ENCODE measurements around the gene APC. TPM values are rescaled to one million over a fixed set of nuclear protein-coding genes. Genes with fewer than 3 reads are reported as not detected.

Gene APC
- total and polyA plus RNA-seq, 2 of the 8 experiments (the other 6 are each of a cell fraction or from before 2014, with no cell fraction given), result 6.8 to 41.9 TPM

DNA sequence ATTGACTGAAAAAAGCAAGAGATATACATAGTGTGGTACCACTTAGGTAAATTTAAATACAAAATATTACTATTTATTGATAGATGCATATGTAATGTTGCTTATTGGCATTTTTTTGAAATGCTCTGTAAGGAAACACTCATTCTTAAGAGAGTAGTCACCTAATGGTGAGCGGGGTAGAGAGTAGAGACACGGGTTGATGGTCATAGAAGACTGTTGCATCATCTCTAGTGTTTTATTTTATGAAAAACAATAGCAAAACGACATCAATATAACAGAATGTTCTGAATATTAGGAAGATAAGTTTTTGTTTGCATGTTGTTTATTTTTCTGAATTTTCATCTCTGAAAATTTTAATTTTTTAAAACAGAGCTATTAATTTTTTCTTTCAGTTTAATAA is 127.4 kb downstream of the APC start:
- no peak overlapping the region for H3K23ac ChIP-seq (ENCODE audit: insufficient read length)
- H4K91ac ChIP-seq (replicated peaks; ENCODE audit: insufficient read length, low read length), result no peak overlapping the region
- no peak overlapping the region for H3K4me2 ChIP-seq (ENCODE audit: insufficient read depth in 1 of 2, low read depth in 2 of 2, low read length in 2 of 2)
- H3K9me3 ChIP-seq (ENCODE audit: insufficient read depth in 2 of 2, low read depth in 1 of 2, low read length in 1 of 2), result no peaks in the 10 kb centered on the region
- peaks cover 2 to 3% of the 10 kb centered on the region in 2 experiments for H4K20me1 ChIP-seq (replicated peaks in 1 of 2; ENCODE audit: control insufficient read depth in 1 of 2, insufficient read depth in 2 of 2, low read length in 2 of 2)
- no peak overlapping the region for H2BK20ac ChIP-seq (ENCODE audit: low read length)
- H2BK120ac ChIP-seq (replicated peaks; ENCODE audit: low read depth, low read length), result no peak overlapping the region
- no peak for DNase-seq (ENCODE audit: low read depth in 1 of 2, low spot score in 2 of 2)
- no peak overlapping the region for H3K4me3 ChIP-seq (ENCODE audit: extremely low read depth in 1 of 4, insufficient read depth in 2 of 4, low read depth in 3 of 4, low read length in 4 of 4)
- ChIA-PET CTCF (ENCODE audit: partially characterized antibody) (interaction anchor here (0.6 kb wide), 4 partner anchors 55 to 700 kb away, joined by 3 to 4 read pairs (median 3); no protein-coding TSS in a partner anchor), POLR2A (ENCODE audit: partially characterized antibody) (interaction anchor here (1.7 kb wide), 1 partner anchor 11 kb away, joined by 5 read pairs; no protein-coding TSS in a partner anchor)
- H3K9ac ChIP-seq (replicated peaks in 1 of 4; ENCODE audit: extremely low read depth in 1 of 4, low read depth in 3 of 4, low read length in 3 of 4), result no peak overlapping the region
- no peaks in the 10 kb centered on the region for H3K27me3 ChIP-seq (replicated peaks in 1 of 4; ENCODE audit: control insufficient read depth in 3 of 4, extremely low read depth in 1 of 4, insufficient read depth in 3 of 4, low read length in 3 of 4)
- H2AK5ac ChIP-seq (ENCODE audit: low read depth, low read length), result no peak overlapping the region
- 0 out of 2 replicates have a peak, but pooled peaks cover 3% of the 10 kb centered on the region for H3K23me2 ChIP-seq (ENCODE audit: low read depth, low read length)
- H3K18ac ChIP-seq (ENCODE audit: extremely low read depth, low read length), result no peak overlapping the region
- H3K56ac ChIP-seq (replicated peaks; ENCODE audit: insufficient read length, low read depth, low read length), result no peak overlapping the region
- H3K79me1 ChIP-seq (ENCODE audit: low read depth, low read length), result no peaks in the 10 kb centered on the region
- no peak overlapping the region for H2BK12ac ChIP-seq (ENCODE audit: low read depth, low read length)
- no peak overlapping the region for H4K8ac ChIP-seq (ENCODE audit: extremely low read depth, insufficient read depth, low read length)
- FAIRE-seq, result no peak
- H3K4ac ChIP-seq (replicated peaks; ENCODE audit: insufficient read length, low read depth, low read length), result no peak overlapping the region
- no peak overlapping the region for H3K27ac ChIP-seq (ENCODE audit: low read depth, low read length)
- WGBS, 2 experiments (ENCODE audit: extremely low coverage in 1 of 2, insufficient coverage in 1 of 2, insufficient read length in 1 of 2, insufficient replicate concordance in 2 of 2, low coverage in 1 of 2, low lambda C conversion rate in 2 of 2, missing lambda C conversion rate in 1 of 2), result 92% methylated on average over 3 of the region's 3 CpGs; no CpG with 5 or more reads in 1 of the 2 experiments
- no peak overlapping the region for H2BK15ac ChIP-seq (ENCODE audit: low read length)
- no peak overlapping the region for H2AFZ ChIP-seq (ENCODE audit: low read length)
- H2BK5ac ChIP-seq (ENCODE audit: low read depth, low read length), result no peak overlapping the region
- 0 out of 2 replicates have a peak, but pooled peaks have one; percentile 4 for TF ChIP-seq CEBPB (IDR thresholded peaks at IDR 0.05; ENCODE audit: low read depth, low read length)
- TF ChIP-seq, protein P1, sequence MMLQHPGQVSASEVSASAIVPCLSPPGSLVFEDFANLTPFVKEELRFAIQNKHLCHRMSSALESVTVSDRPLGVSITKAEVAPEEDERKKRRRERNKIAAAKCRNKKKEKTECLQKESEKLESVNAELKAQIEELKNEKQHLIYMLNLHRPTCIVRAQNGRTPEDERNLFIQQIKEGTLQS (IDR thresholded peaks at IDR 0.05; ENCODE audit: insufficient read depth, low read depth, low read length), result no peak
- no peak for TF ChIP-seq KDM4A (IDR thresholded peaks at IDR 0.05; ENCODE audit: low read depth, low read length, severe bottlenecking)
- no peak for TF ChIP-seq MAX (IDR thresholded peaks at IDR 0.05)
- H3K36me3 ChIP-seq (ENCODE audit: control insufficient read depth in 2 of 4, insufficient read depth in 4 of 4, low read length in 3 of 4), result peaks cover 6 to 68% (median 38%) of the 10 kb centered on the region in 4 experiments; a peak in 7 of 8 replicates
- no peak overlapping the region for H4K5ac ChIP-seq (ENCODE audit: insufficient read length, low read depth, low read length)
- H3K14ac ChIP-seq (ENCODE audit: insufficient read length), result no peak overlapping the region
- H3K79me2 ChIP-seq (ENCODE audit: control insufficient read depth in 1 of 2, insufficient read depth in 2 of 2, low read length in 2 of 2), result peaks cover 11 to 33% of the 10 kb centered on the region in 2 experiments; a peak in 3 of 4 replicates
- peaks cover 0 to 9% (median 5%) of the 10 kb centered on the region in 4 experiments; a peak in 5 of 7 replicates for H3K4me1 ChIP-seq (replicated peaks in 1 of 4; ENCODE audit: control insufficient read depth in 3 of 4, insufficient read depth in 4 of 4, low read length in 3 of 4)
